OCI-LY7 (cell line): ENCODE measurements around the gene EIPR1. TPM values are rescaled to one million over a fixed set of nuclear protein-coding genes. Genes with fewer than 3 reads are reported as not detected.
"Not testable (repeated sequence)": the region's sequence is repeated elsewhere in the genome, so short reads cannot be mapped to it uniquely, and the experiment has no call there.

Experiments
- BruUV-seq: library from RNA; stranded (reverse); fragments of 400-500 nt; replicated peaks from 2 replicates; lab custom pipeline; 2021; lab: Mats Ljungman, UMichigan
- CTCF ChIA-PET: fragments of 300-600 bp; sonication (Branson Sonifier 250); formaldehyde crosslinking; loops from one replicate; lab custom pipeline; 2022; ENCODE audit warnings: antibody characterized with exemption; ENCODE audit not compliant: unreplicated experiment; lab: Charles Lee
- POLR2A ChIA-PET: fragments of 300-600 bp; sonication (Branson Sonifier 250); formaldehyde crosslinking; loops from one replicate; lab custom pipeline; 2022; ENCODE audit warnings: antibody characterized with exemption; lab: Charles Lee
- DNase-seq: peaks from one replicate; pipeline ENCODE4 v3.0.0-alpha.2; 2015; ENCODE audit warnings: low spot score
- H2AFZ ChIP-seq: fragments of 200-600 bp; sonication (generic), shearing (Covaris generic); 2 replicates; pipeline ENCODE4 v1.6.1; 2014; ENCODE audit warnings: mild to moderate bottlenecking, antibody characterized with exemption, low read length, moderate library complexity
- H3K27ac ChIP-seq: fragments of 200-600 bp; sonication (generic); 2 replicates; pipeline ENCODE4 v1.5.1; 2014; ENCODE audit warnings: mixed run types, low read depth, mild to moderate bottlenecking, moderate library complexity, low read length, inconsistent platforms; ENCODE audit not compliant: poor library complexity, severe bottlenecking
- H3K36me3 ChIP-seq: fragments of 200-600 bp; sonication (generic); 2 replicates; pipeline ENCODE4 v1.6.1; 2014; ENCODE audit warnings: mild to moderate bottlenecking, antibody characterized with exemption, low read length, moderate library complexity, mixed read lengths; ENCODE audit not compliant: insufficient read depth
- H3K4me1 ChIP-seq: fragments of 200-600 bp; sonication (generic); 2 replicates; pipeline ENCODE4 v1.5.1; 2014; ENCODE audit warnings: mild to moderate bottlenecking, low read length; ENCODE audit not compliant: insufficient read depth, poor library complexity, severe bottlenecking
- H3K4me2 ChIP-seq: fragments of 200-600 bp; sonication (generic); 2 replicates; pipeline ENCODE4 v1.6.1; 2014; ENCODE audit warnings: mild to moderate bottlenecking, low read length
- H3K4me3 ChIP-seq: fragments of 200-600 bp; sonication (generic); 2 replicates; pipeline ENCODE4 v1.5.1; 2014; ENCODE audit warnings: mild to moderate bottlenecking, low read depth, low read length; ENCODE audit not compliant: poor library complexity, severe bottlenecking
- H3K79me2 ChIP-seq: fragments of 200-600 bp; sonication (generic); 2 replicates; pipeline ENCODE4 v1.6.1; 2016; ENCODE audit warnings: low read depth, mild to moderate bottlenecking, low read length, moderate library complexity, mixed read lengths; ENCODE audit not compliant: insufficient read depth
- H3K9me2 ChIP-seq: fragments of 200-600 bp; sonication (generic); 2 replicates; pipeline ENCODE4 v1.6.1; 2016; ENCODE audit warnings: mild to moderate bottlenecking, low read length, mixed read lengths; ENCODE audit not compliant: insufficient read depth
- H3K9me3 ChIP-seq: fragments of 200-600 bp; sonication (generic); 2 replicates; pipeline ENCODE4 v1.6.1; 2014; ENCODE audit warnings: mild to moderate bottlenecking, mixed run types, low read length, mixed read lengths
- H4K20me1 ChIP-seq: fragments of 200-600 bp; sonication (generic); 2 replicates; pipeline ENCODE4 v1.6.1; 2014; ENCODE audit warnings: mild to moderate bottlenecking, antibody characterized with exemption, low read length, moderate library complexity, mixed read lengths; ENCODE audit not compliant: insufficient read depth
- EZH2phosphoT487 ChIP-seq: fragments of 200-600 bp; sonication (generic); IDR thresholded peaks from 2 replicates; pipeline ENCODE4 v1.6.1; 2018; ENCODE audit warnings: low read depth, borderline replicate concordance, mild to moderate bottlenecking, mixed run types, antibody characterized with exemption, low read length, moderate library complexity, mixed read lengths
- intact Hi-C: fragments of 100-400 bp; cut with micrococcal nuclease; formaldehyde crosslinking; loops from one replicate; pipeline ENCODE4 v1.10.0; 2022; ENCODE audit not compliant: unreplicated experiment
- total RNA-seq, 2 experiments: library from RNA; depleted of rRNA in 1 of 2; stranded (reverse); fragments of >200 nt in 1 of 2; shearing (Covaris generic) in 1 of 2; gene quantifications; 2 replicates each; pipeline ENCODE4 v1.2.3, GENCODE V29; 2014 to 2022
- TF ChIP-seq, protein P1 (sequence below): fragments of 200-600 bp; sonication (generic); conservative IDR thresholded peaks from 2 replicates; pipeline ENCODE4 v1.5.1; 2014; ENCODE audit warnings: mild to moderate bottlenecking, antibody characterized with exemption, low read length, moderate library complexity, mixed read lengths

The EIPR1 gene
- total RNA-seq, 2 experiments from 2014 or later, result 60.5 to 61.7 TPM

DNA sequence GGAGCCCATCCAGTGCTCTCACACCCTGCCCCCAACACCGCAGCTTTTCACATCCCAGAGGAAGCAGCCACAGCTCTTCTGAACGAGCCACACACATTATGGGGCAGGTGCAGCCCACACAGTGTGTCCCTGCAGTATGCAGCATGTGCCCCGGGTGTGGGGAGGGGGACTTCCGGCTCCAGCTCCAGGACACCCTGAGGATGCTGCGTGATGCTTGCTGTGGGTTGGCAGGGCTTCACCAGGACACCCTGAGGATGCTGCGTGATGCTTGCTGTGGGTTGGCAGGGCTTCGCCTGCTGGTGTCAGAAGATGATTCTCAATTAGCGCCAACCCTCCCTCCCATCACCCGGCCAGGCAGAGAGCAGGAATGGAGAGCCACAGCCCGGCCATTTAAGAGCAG lies 193.9 kb downstream of the EIPR1 start:
- no TSS peak for BruUV-seq
- POLR2A ChIA-PET, result no interaction called here

DNA sequence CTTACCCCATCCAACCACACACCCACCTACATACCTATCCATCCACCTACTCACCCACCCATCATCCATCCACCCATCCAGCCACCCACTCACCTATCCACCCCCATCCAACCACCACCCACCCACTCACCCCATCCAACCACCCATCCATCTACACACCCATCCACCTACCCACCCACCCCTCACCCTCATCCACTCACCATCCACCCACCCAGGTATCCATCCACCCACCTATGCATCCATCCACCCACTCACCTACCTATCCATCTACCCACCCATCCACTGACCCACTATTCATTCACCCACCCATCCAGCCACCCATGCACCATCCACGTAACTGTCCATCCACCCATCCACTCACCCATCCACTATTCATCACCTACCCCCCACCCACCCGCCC lies 194.8 kb downstream of the EIPR1 start:
- intact Hi-C loops, result no loop called here
- Histone ChIP-seq H3K36me3 (no peaks in the 10 kb centered on the region; the same call in 1 of the 2 replicates), H3K27ac (no peak overlapping the region), H3K79me2 (no peaks in the 10 kb centered on the region), H3K9me2 (no peaks in the 10 kb centered on the region), H3K4me3 (no peak overlapping the region), H2AFZ (no peak overlapping the region), H3K9me3 (no peaks in the 10 kb centered on the region), H3K4me2 (no peak overlapping the region), H4K20me1 (no peaks in the 10 kb centered on the region), H3K4me1 (no peaks in the 10 kb centered on the region)
- TF ChIP-seq, protein P1, sequence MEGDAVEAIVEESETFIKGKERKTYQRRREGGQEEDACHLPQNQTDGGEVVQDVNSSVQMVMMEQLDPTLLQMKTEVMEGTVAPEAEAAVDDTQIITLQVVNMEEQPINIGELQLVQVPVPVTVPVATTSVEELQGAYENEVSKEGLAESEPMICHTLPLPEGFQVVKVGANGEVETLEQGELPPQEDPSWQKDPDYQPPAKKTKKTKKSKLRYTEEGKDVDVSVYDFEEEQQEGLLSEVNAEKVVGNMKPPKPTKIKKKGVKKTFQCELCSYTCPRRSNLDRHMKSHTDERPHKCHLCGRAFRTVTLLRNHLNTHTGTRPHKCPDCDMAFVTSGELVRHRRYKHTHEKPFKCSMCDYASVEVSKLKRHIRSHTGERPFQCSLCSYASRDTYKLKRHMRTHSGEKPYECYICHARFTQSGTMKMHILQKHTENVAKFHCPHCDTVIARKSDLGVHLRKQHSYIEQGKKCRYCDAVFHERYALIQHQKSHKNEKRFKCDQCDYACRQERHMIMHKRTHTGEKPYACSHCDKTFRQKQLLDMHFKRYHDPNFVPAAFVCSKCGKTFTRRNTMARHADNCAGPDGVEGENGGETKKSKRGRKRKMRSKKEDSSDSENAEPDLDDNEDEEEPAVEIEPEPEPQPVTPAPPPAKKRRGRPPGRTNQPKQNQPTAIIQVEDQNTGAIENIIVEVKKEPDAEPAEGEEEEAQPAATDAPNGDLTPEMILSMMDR, result no peak
- no peak for TF ChIP-seq EZH2phosphoT487
- CTCF ChIA-PET, result no interaction called here
- POLR2A ChIA-PET, result no interaction called here
- no TSS peak for BruUV-seq
- DNase-seq, result no peak

More for the DNA sequence above, 193.9 kb downstream of the EIPR1 start:
- H3K36me3 ChIP-seq, result no peaks in the 10 kb centered on the region; the same call in 1 of the 2 replicates
- intact Hi-C loops, result no loop called here
- no peaks in the 10 kb centered on the region for H3K9me2 ChIP-seq
- no peak for DNase-seq
- H3K4me1 ChIP-seq, result no peaks in the 10 kb centered on the region
- no peak overlapping the region for H2AFZ ChIP-seq
- H3K27ac ChIP-seq, result no peak overlapping the region
- TF ChIP-seq EZH2phosphoT487, result no peak
- TF ChIP-seq, protein P1, result no peak
- no peaks in the 10 kb centered on the region for H3K9me3 ChIP-seq
- H3K4me3 ChIP-seq, result no peak overlapping the region
- H3K79me2 ChIP-seq, result no peaks in the 10 kb centered on the region
- CTCF ChIA-PET, result no interaction called here
- H4K20me1 ChIP-seq, result no peaks in the 10 kb centered on the region
- H3K4me2 ChIP-seq, result no peak overlapping the region

DNA sequence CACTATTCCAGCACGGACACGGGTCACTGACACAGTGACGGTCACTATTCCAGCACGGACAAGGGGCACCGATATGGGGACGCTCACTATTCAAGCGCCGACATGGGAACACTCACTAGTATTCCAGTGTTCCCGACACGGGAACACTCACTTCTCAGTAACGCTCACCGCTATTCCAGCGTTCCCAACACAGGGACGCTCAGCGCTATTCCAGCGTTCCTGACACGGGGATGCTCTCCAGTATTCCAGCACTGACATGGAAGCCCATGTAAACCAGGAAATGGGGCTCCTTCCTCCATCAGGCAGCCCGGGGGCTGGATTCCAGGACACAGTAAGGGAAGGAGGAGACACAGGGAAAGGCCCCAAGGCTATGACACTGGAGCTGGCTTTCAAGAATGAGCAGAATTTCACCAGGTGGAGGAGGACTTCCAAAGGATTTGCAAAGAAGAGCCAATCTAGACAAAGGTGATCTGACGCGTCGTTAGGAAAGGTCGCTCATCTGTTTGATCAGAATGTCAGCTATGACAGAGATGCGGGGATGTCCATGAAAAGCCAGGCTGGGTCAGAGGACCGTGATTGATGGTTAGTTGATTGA lies 196.1 kb downstream of the EIPR1 start:
- Histone ChIP-seq H3K9me3 (no peaks in the 10 kb centered on the region), H4K20me1 (no peaks in the 10 kb centered on the region), H3K4me3 (no peak overlapping the region), H3K79me2 (no peaks in the 10 kb centered on the region), H3K4me2 (no peak overlapping the region), H2AFZ (no peak overlapping the region), H3K4me1 (no peaks in the 10 kb centered on the region), H3K27ac (no peak overlapping the region), H3K36me3 (peaks cover 6% of the 10 kb centered on the region; the same call in 1 of the 2 replicates), H3K9me2 (no peaks in the 10 kb centered on the region)
- no peak for DNase-seq
- no TSS peak for BruUV-seq
- CTCF ChIA-PET, result no interaction called here
- TF ChIP-seq, protein P1, result no peak
- TF ChIP-seq EZH2phosphoT487, result no peak
- intact Hi-C loops, result no loop called here
- POLR2A ChIA-PET, result no interaction called here

DNA sequence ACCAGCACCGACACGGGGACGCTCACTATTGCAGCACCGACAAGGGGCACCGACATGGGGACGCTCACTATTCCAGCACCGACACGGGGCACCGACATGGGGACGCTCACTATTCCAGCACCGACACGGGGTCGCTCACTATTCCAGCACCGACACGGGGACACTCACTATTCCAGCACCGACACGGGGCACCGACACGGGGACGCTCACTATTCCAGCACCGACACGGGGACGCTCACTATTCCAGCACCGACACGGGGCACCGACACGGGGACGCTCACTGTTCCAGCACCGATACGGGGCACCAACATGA lies 196.8 kb downstream of the EIPR1 start:
- H3K9me2 ChIP-seq, intact Hi-C loops, H3K4me3 ChIP-seq, H2AFZ ChIP-seq, BruUV-seq, POLR2A ChIA-PET, H4K20me1 ChIP-seq, H3K36me3 ChIP-seq, H3K4me1 ChIP-seq, H3K79me2 ChIP-seq, H3K27ac ChIP-seq, CTCF ChIA-PET, H3K9me3 ChIP-seq, DNase-seq, H3K4me2 ChIP-seq: not testable (repeated sequence)
